HepG2 (cell line): ENCODE data around the gene MEAK7. TPM values are rescaled to one million over a fixed set of nuclear protein-coding genes. Genes with fewer than 3 reads are reported as not detected.

ENCODE experiments used
- CHCHD3 ChIP-seq: sonication (generic); formaldehyde crosslinking; IDR thresholded peaks from 2 replicates; pipeline ENCODE4 v1.8.0; 2022; ENCODE audit warnings: mild to moderate bottlenecking, missing genetic modification reagents, moderate library complexity
- EED ChIP-seq: sonication (generic); formaldehyde crosslinking; IDR thresholded peaks from 2 replicates; pipeline ENCODE4 v1.5.0; 2020; ENCODE audit warnings: mild to moderate bottlenecking, missing genetic modification reagents
- ETS1 ChIP-seq: sonication (generic); formaldehyde crosslinking; IDR thresholded peaks from 2 replicates; pipeline ENCODE4 v1.4.0; 2020; ENCODE audit warnings: missing genetic modification reagents
- MIXL1 ChIP-seq: IDR thresholded peaks from 2 replicates; pipeline ENCODE4 v1.6.1; 2016
- SP4 ChIP-seq: sonication (generic); formaldehyde crosslinking; IDR thresholded peaks from 2 replicates; pipeline ENCODE4 v1.8.1; 2023; ENCODE audit warnings: mild to moderate bottlenecking, missing genetic modification reagents
- TARDBP ChIP-seq: sonication (generic); formaldehyde crosslinking; IDR thresholded peaks from 2 replicates; pipeline ENCODE4 v1.8.0; 2022; ENCODE audit warnings: mild to moderate bottlenecking, missing genetic modification reagents
- ZBTB43 ChIP-seq: sonication (generic); formaldehyde crosslinking; conservative IDR thresholded peaks from 2 replicates; pipeline ENCODE4 v1.4.0; 2020; ENCODE audit warnings: missing genetic modification reagents
- ZFP36 ChIP-seq: fragments of 150-350 bp; IDR thresholded peaks from 2 replicates; pipeline ENCODE4 v1.6.1; 2018; ENCODE audit warnings: borderline replicate concordance, low read length, low read depth; ENCODE audit not compliant: partially characterized antibody
- ZNF331 ChIP-seq: sonication (generic); formaldehyde crosslinking; IDR thresholded peaks from 2 replicates; pipeline ENCODE4 v1.4.0; 2020; ENCODE audit warnings: missing genetic modification reagents
- ZNF510 ChIP-seq: sonication (generic); formaldehyde crosslinking; IDR thresholded peaks from 2 replicates; pipeline ENCODE4 v1.4.0; 2020; ENCODE audit warnings: low read depth, mild to moderate bottlenecking, missing genetic modification reagents
- ZNF607 ChIP-seq: sonication (generic); formaldehyde crosslinking; IDR thresholded peaks from 2 replicates; pipeline ENCODE4 v1.5.1; 2020; ENCODE audit warnings: missing genetic modification reagents, mild to moderate bottlenecking, borderline replicate concordance
- ZNF614 ChIP-seq: IDR thresholded peaks from 2 replicates; pipeline ENCODE4 v1.6.1; 2018; ENCODE audit warnings: missing biosample characterization, missing genetic modification reagents, inconsistent platforms, borderline replicate concordance
- ZNF687 ChIP-seq: sonication (generic); formaldehyde crosslinking; IDR thresholded peaks from 2 replicates; pipeline ENCODE4 v1.5.1; 2020; ENCODE audit warnings: mild to moderate bottlenecking, missing genetic modification reagents, moderate library complexity
- ZNF7 ChIP-seq: IDR thresholded peaks from 2 replicates; pipeline ENCODE4 v1.6.1; 2016; ENCODE audit warnings: missing biosample characterization, missing genetic modification reagents
- ZNF772 ChIP-seq: sonication (generic); formaldehyde crosslinking; IDR thresholded peaks from 2 replicates; pipeline ENCODE4 v1.5.0; 2020; ENCODE audit warnings: mild to moderate bottlenecking, missing genetic modification reagents
- ZNF784 ChIP-seq: sonication (generic); formaldehyde crosslinking; IDR thresholded peaks from 2 replicates; pipeline ENCODE4 v1.5.1; 2020; ENCODE audit warnings: missing genetic modification reagents, mild to moderate bottlenecking, borderline replicate concordance
- ZNF788 ChIP-seq: sonication (generic); formaldehyde crosslinking; IDR thresholded peaks from 2 replicates; pipeline ENCODE4 v1.5.0; 2020; ENCODE audit warnings: mild to moderate bottlenecking, missing genetic modification reagents, borderline replicate concordance
- ZSCAN30 ChIP-seq: sonication (generic); formaldehyde crosslinking; IDR thresholded peaks from 2 replicates; pipeline ENCODE4 v1.5.0; 2020; ENCODE audit warnings: mild to moderate bottlenecking, missing genetic modification reagents
- ZZZ3 ChIP-seq: sonication (generic); formaldehyde crosslinking; IDR thresholded peaks from 2 replicates; pipeline ENCODE4 v1.4.0; 2020; ENCODE audit warnings: missing genetic modification reagents, mild to moderate bottlenecking, borderline replicate concordance
- polyA plus RNA-seq, 8 experiments: library from polyadenylated mRNA; depleted of rRNA in 3 of 8; stranded (reverse) in 7 of 8; unstranded in 1 of 8; fragments of >200 nt; fragmentation: Illumina TruSeq in 4 of 8; extraction: Trizol in 4 of 8; gene quantifications; 2 replicates each; pipeline versions ENCODE4 v1.2.1 to v1.2.3, GENCODE V29; 2011 to 2016; ENCODE audit warnings: low read depth in 4 of 8, missing spikeins in 1 of 8, mixed read lengths in 1 of 8; ENCODE audit not compliant: insufficient read depth in 1 of 8
- total RNA-seq, 5 experiments: library from RNA; depleted of rRNA; stranded (reverse); fragments of >200 nt; fragmentation: Illumina TruSeq; extraction: Trizol; gene quantifications; 2 replicates each; pipeline ENCODE4 v1.2.3, GENCODE V29; 2016; ENCODE audit warnings: low read depth in 1 of 5
- TF ChIP-seq, protein P1 (sequence below): IDR thresholded peaks from 2 replicates; pipeline ENCODE4 v1.6.1; 2016; ENCODE audit warnings: control low read depth

The MEAK7 gene
- total and polyA plus RNA-seq, 2 of the 13 experiments (the other 11 are each of a cell fraction or from before 2014, with no cell fraction given): 11.8 to 14.7 TPM

DNA sequence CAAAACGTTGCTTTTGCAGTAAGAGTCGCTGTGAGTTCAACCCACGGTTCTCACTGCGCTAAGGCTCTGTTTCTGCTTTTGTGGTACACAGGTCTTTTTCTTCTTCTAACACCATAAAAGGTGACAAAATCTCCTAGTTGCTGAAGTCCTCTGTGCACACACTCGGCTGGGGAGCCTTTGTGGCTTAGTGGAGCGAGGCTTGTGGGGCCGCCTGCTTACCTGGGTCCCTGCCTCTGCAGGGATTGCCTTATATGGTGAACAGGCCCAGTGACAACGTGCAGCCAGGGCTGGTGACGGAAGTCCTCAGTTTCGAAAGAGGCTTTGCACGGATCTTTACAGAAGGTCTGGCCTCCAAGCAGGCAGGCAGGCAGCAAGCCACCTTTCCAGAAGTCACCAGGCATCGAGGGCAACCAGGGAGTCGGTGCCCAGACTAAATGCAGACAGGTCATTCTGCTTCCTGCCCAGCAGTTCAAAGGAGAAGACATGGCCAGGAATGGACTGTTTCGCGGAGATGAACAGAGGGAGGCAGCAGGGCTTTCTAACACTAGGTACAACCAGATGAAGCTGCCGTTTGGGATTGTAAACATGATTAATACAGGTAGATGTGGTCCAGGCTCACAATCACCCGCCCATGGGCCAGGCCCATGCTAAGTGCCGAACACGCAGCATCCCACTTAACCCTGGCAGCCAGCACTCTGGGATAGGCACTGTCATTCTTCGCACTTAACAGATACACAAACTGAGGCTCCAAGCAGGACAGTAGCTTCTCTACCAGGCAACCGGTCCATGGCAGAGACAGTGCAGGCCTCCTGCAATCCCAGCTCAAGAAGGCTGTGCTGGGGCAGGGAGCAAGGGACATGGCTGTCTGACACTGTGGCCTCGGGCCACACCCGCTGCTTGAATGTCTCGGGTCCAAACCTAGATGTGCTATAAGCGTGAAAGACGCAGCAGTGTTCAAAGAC lies 10.7 kb upstream of the MEAK7 start (continued):
- TF ChIP-seq, protein P1, sequence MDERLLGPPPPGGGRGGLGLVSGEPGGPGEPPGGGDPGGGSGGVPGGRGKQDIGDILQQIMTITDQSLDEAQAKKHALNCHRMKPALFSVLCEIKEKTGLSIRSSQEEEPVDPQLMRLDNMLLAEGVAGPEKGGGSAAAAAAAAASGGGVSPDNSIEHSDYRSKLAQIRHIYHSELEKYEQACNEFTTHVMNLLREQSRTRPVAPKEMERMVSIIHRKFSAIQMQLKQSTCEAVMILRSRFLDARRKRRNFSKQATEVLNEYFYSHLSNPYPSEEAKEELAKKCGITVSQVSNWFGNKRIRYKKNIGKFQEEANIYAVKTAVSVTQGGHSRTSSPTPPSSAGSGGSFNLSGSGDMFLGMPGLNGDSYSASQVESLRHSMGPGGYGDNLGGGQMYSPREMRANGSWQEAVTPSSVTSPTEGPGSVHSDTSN (CRISPR knock-in tag): 0 out of 2 replicates have a peak, but pooled peaks have one; percentile 36
- TF ChIP-seq ZNF614 (no peak), ZNF510 (no peak), ZSCAN30 (CRISPR knock-in tag) (no peak), ZNF784 (CRISPR knock-in tag) (no peak; the same call in 1 of the 2 replicates), ZZZ3 (CRISPR knock-in tag) (no peak), ZNF788 (peak; percentile 66), ZFP36 (peak; percentile 70), ZNF331 (CRISPR knock-in tag) (0 out of 2 replicates have a peak, but pooled peaks have one; percentile 39), MIXL1 (0 out of 2 replicates have a peak, but pooled peaks have one; percentile 27), ZNF607 (CRISPR knock-in tag) (peak; percentile 26), ZNF687 (CRISPR knock-in tag) (peak; percentile 96), EED (0 out of 2 replicates have a peak, but pooled peaks have one; percentile 71), ZBTB43 (CRISPR knock-in tag) (peak; percentile 64; the same call in 1 of the 2 replicates), ZNF772 (peak; percentile 76; the same call in 1 of the 2 replicates), CHCHD3 (CRISPR knock-in tag) (no peak), TARDBP (CRISPR knock-in tag) (0 out of 2 replicates have a peak, but pooled peaks have one; percentile 19), SP4 (CRISPR knock-in tag) (no peak), ZNF7 (CRISPR knock-in tag) (peak; percentile 59; the same call in 1 of the 2 replicates), ETS1 (CRISPR knock-in tag) (no peak)
